PC-9 (cell line): ENCODE data around the gene HSPA12B. TPM values are rescaled to one million over a fixed set of nuclear protein-coding genes. Genes with fewer than 3 reads are reported as not detected.

ENCODE experiments used
- Bru-seq: library from RNA; stranded (reverse); fragments of 400-500 nt; gene quantifications from one replicate; lab custom pipeline; 2021; lab: Mats Ljungman, UMichigan
- BruChase-seq, 2 experiments: library from RNA; stranded (reverse); fragments of 400-500 nt; gene quantifications; one replicate each; lab custom pipeline; 2021; lab: Mats Ljungman, UMichigan
- BruUV-seq: library from RNA; stranded (reverse); fragments of 400-500 nt; replicated peaks from 2 replicates; lab custom pipeline; 2021; lab: Mats Ljungman, UMichigan
- CTCF ChIA-PET: fragments of 300-600 bp; sonication (Branson Sonifier 250); formaldehyde crosslinking; loops from one replicate; lab custom pipeline; 2022; ENCODE audit warnings: antibody characterized with exemption; lab: Charles Lee
- POLR2A ChIA-PET: fragments of 300-600 bp; sonication (Branson Sonifier 250); formaldehyde crosslinking; loops from one replicate; lab custom pipeline; 2022; ENCODE audit warnings: antibody characterized with exemption; ENCODE audit not compliant: unreplicated experiment; lab: Charles Lee
- DNase-seq, 2 experiments: peaks; one replicate each; pipeline versions ENCODE4 v3.0.0 to v3.0.0-alpha.2; 2015 to 2022; ENCODE audit warnings: mixed read lengths in 1 of 2
- H2AFZ ChIP-seq: fragments of 200-600 bp; sonication (generic); 2 replicates; pipeline ENCODE4 v1.8.1; 2017; ENCODE audit warnings: antibody characterized with exemption
- H3F3A ChIP-seq: fragments of 200-600 bp; sonication (generic); 2 replicates; pipeline ENCODE4 v1.8.1; 2017; ENCODE audit warnings: antibody characterized with exemption, mild to moderate bottlenecking, low read depth; ENCODE audit not compliant: insufficient read depth
- H3K27ac ChIP-seq: fragments of 200-600 bp; sonication (generic); 2 replicates; pipeline ENCODE4 v1.6.1; 2016; ENCODE audit warnings: mixed run types
- H3K27me3 ChIP-seq: fragments of 200-600 bp; sonication (generic); 2 replicates; pipeline ENCODE4 v1.6.1; 2016; ENCODE audit warnings: low read depth, mixed run types; ENCODE audit not compliant: insufficient read depth
- H3K36me3 ChIP-seq: fragments of 200-600 bp; sonication (generic); 2 replicates; pipeline ENCODE4 v1.6.1; 2016; ENCODE audit warnings: low read depth, mixed run types
- H3K4me1 ChIP-seq: fragments of 200-600 bp; sonication (generic); replicated peaks from 2 replicates; pipeline ENCODE4 v1.6.1; 2016; ENCODE audit warnings: mixed run types; ENCODE audit not compliant: insufficient read depth
- H3K4me2 ChIP-seq: fragments of 200-600 bp; sonication (generic); 2 replicates; pipeline ENCODE4 v1.6.1; 2017; ENCODE audit warnings: mixed run types
- H3K4me3 ChIP-seq: fragments of 200-600 bp; sonication (generic); 2 replicates; pipeline ENCODE4 v1.6.1; 2016; ENCODE audit warnings: mixed run types
- H3K79me2 ChIP-seq: fragments of 200-600 bp; sonication (generic); 2 replicates; pipeline ENCODE4 v1.6.1; 2017; ENCODE audit warnings: low read depth, mixed run types
- H3K9me2 ChIP-seq: fragments of 200-600 bp; sonication (generic); 2 replicates; pipeline ENCODE4 v1.8.1; 2017; ENCODE audit warnings: mild to moderate bottlenecking; ENCODE audit not compliant: insufficient read depth
- H3K9me3 ChIP-seq: fragments of 200-600 bp; sonication (generic); 2 replicates; pipeline ENCODE4 v1.8.1; 2016; ENCODE audit warnings: low read depth; ENCODE audit not compliant: insufficient read depth
- H4K20me1 ChIP-seq: fragments of 200-600 bp; sonication (generic); 2 replicates; pipeline ENCODE4 v1.8.1; 2017; ENCODE audit not compliant: insufficient read depth
- CTCF ChIP-seq: fragments of 200-600 bp; sonication (generic); conservative IDR thresholded peaks from 2 replicates; pipeline ENCODE4 v1.6.1; 2017; ENCODE audit warnings: mixed run types, antibody characterized with exemption, mild to moderate bottlenecking, moderate library complexity
- EZH2 ChIP-seq: fragments of 200-600 bp; sonication (generic); IDR thresholded peaks from 2 replicates; pipeline ENCODE4 v1.8.0; 2017; ENCODE audit warnings: antibody characterized with exemption, low read depth
- intact Hi-C: fragments of 100-400 bp; cut with micrococcal nuclease; formaldehyde crosslinking; loops from one replicate; pipeline ENCODE4 v1.10.0; 2022; ENCODE audit not compliant: unreplicated experiment
- long read RNA-seq: library from polyadenylated mRNA; stranded (forward); transcript quantifications from one replicate; pipeline ENCODE4 v2.0.0, GENCODE V29; 2022
- total RNA-seq: library from RNA; stranded (reverse); gene quantifications from 2 replicates; pipeline ENCODE4 v1.2.3, GENCODE V29; 2021

HSPA12B gene
- total RNA-seq, result not detected in 2 replicates
- not detected for Bru-seq, nascent RNA
- BruChase-seq, experiment 1, labeled RNA remaining after a 2-hour chase, result percentile 4 among the genes with signal in this experiment
- not detected for BruChase-seq, experiment 2, labeled RNA remaining after a 6-hour chase
- long read RNA-seq, result 0 reads

- Histone ChIP-seq H4K20me1 (no peaks in the 10 kb centered on the region), H2AFZ (no peak within 1 kb of the TSS), H3K9me2 (no peaks in the 10 kb centered on the region), H3K27me3 (no peaks in the 10 kb centered on the region), H3K27ac (no peak within 1 kb of the TSS), H3K9me3 (no peaks in the 10 kb centered on the region), H3K4me3 (no peak within 1 kb of the TSS), H3K36me3 (no peaks in the 10 kb centered on the region), H3F3A (peaks cover 5% of the 10 kb centered on the region; the same call in 1 of the 2 replicates), H3K4me2 (no peak within 1 kb of the TSS), H3K79me2 (no peaks in the 10 kb centered on the region), H3K4me1 (peaks cover 9% of the 10 kb centered on the region)
- BruUV-seq, result no TSS peak
- TF ChIP-seq EZH2, result no peak
- no peak for TF ChIP-seq CTCF
- no peak for DNase-seq
- CTCF ChIA-PET, result no interaction called here
- intact Hi-C loops, result no loop called here
- POLR2A ChIA-PET, result no interaction called here
These were observed at the start of gene HSPA12B for GRCh38 chr20:3732327-3733118. Gene HSPA12B, plus strand, starts transcription at chr20:3732685. Its CDS starts 5,990 bp downstream, at chr20:3738675.

- no peaks in the 10 kb centered on the region for H3K9me2 ChIP-seq
- no peaks in the 10 kb centered on the region for H3K9me3 ChIP-seq
- H4K20me1 ChIP-seq, result no peaks in the 10 kb centered on the region
- intact Hi-C loops, result no loop called here
- no peaks in the 10 kb centered on the region for H3F3A ChIP-seq
- no peak overlapping the region for H2AFZ ChIP-seq
- no peak overlapping the region for H3K27ac ChIP-seq
- no TSS peak for BruUV-seq
- no peak overlapping the region for H3K4me2 ChIP-seq
- ChIA-PET POLR2A (no interaction called here), CTCF (interaction anchor here (0.6 kb wide), 1 partner anchor 509 kb away, joined by 3 read pairs; no protein-coding TSS in a partner anchor)
- no peaks in the 10 kb centered on the region for H3K4me1 ChIP-seq
- H3K79me2 ChIP-seq, result no peaks in the 10 kb centered on the region
- DNase-seq, result no peak
- H3K36me3 ChIP-seq, result no peaks in the 10 kb centered on the region
- H3K4me3 ChIP-seq, result no peak overlapping the region
- TF ChIP-seq CTCF (no peak), EZH2 (no peak)
- peaks cover 14% of the 10 kb centered on the region; the same call in 1 of the 2 replicates for H3K27me3 ChIP-seq
These were observed 47.1 kb upstream of the HSPA12B start for GRCh38 chr20:3685341-3685740.

GRCh38 chr20:3686421-3686820 is 46.1 kb upstream of the HSPA12B start:
- DNase-seq, result no peak
- no peak overlapping the region for H3K4me2 ChIP-seq
- no peaks in the 10 kb centered on the region for H3K4me1 ChIP-seq
- ChIA-PET CTCF (no interaction called here), POLR2A (no interaction called here)
- H3K9me2 ChIP-seq, result no peaks in the 10 kb centered on the region
- H3K4me3 ChIP-seq, result no peak overlapping the region
- TF ChIP-seq CTCF, result no peak
- no peak for TF ChIP-seq EZH2
- H3K79me2 ChIP-seq, result no peaks in the 10 kb centered on the region
- H3K9me3 ChIP-seq, result no peaks in the 10 kb centered on the region
- H3K36me3 ChIP-seq, result no peaks in the 10 kb centered on the region
- no peaks in the 10 kb centered on the region for H4K20me1 ChIP-seq
- no TSS peak for BruUV-seq
- H3F3A ChIP-seq, result no peaks in the 10 kb centered on the region
- H3K27me3 ChIP-seq, result peaks cover 14% of the 10 kb centered on the region; the same call in 1 of the 2 replicates
- H3K27ac ChIP-seq, result no peak overlapping the region
- intact Hi-C loops, result no loop called here
- H2AFZ ChIP-seq, result no peak overlapping the region
